GM19023 (cell line): ENCODE measurements around the gene ZDHHC13.
"Not testable (repeated sequence)": the region's sequence is repeated elsewhere in the genome, so short reads cannot be mapped to it uniquely, and the experiment has no call there.

Experiments
- ATAC-seq: cut with Tn5 transposase; IDR thresholded peaks from one replicate; pipeline ENCODE4 v1.9.1; 2021; ENCODE audit warnings: mild to moderate bottlenecking, moderate library complexity; ENCODE audit not compliant: unreplicated experiment

ZDHHC13 gene

GRCh38 chr11:19099093-19099492, 17.9 kb upstream of the ZDHHC13 start:
- ATAC-seq, result no peak

GRCh38 chr11:19100885-19101284, 16.1 kb upstream of the ZDHHC13 start:
- ATAC-seq, result no peak

- no peak for ATAC-seq
Observed at GRCh38 chr11:19101796-19102520, 15.0 kb upstream of the ZDHHC13 start.

- no peak for ATAC-seq
Observed at GRCh38 chr11:19102521-19102900, 14.5 kb upstream of the ZDHHC13 start.

GRCh38 chr11:19105011-19105410, 12.0 kb upstream of the ZDHHC13 start:
- ATAC-seq, result no peak

DNA sequence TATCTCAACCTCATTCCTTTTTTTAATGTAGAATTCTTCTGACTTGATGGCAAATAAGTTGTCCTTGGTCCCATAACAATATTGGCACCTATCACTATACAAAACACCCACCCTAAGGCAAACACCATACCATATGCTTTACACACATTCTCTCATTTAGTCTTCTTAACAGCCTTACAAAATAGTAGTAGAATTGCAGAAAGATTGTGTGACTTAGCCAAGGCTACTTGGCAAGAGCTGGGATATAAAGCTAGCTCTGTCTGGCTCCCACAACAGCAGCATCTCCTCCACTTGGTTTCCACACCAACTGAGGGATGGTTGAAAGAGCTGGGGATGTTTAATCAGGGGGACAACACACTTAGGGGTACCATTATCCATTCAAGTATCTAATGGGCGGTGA, 9.8 kb upstream of the ZDHHC13 start:
- ATAC-seq, result no peak

- ATAC-seq, result no peak
Observed at GRCh38 chr11:19110295-19110694, 6.7 kb upstream of the ZDHHC13 start.

GRCh38 chr11:19111809-19112208, 5.2 kb upstream of the ZDHHC13 start:
- no peak for ATAC-seq

- no peak for ATAC-seq
Observed at GRCh38 chr11:19116276-19116970, 545 bp upstream of the ZDHHC13 start.

- ATAC-seq, result no peak
Observed at GRCh38 chr11:19117760-19118097, 761 bp downstream of the ZDHHC13 start.

DNA sequence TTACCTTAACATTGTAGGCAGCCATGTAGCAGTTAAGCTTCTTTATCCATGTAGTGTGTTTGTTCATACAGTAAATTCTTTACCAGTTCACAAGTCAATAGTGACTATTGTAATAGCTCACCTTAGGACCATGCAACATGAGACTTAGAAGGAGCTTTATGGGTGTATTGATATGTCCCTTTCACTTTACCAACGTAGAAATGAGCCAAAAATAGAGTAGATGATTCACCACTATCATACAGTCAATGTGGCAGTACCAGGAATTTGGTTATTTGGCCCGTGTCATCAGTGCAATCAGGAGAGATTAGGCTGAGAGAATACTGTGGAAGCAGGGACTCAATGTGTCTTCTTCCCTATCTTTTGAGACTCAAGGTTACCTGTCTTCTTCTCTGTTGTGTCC, 4.7 kb downstream of the ZDHHC13 start:
- no peak for ATAC-seq

DNA sequence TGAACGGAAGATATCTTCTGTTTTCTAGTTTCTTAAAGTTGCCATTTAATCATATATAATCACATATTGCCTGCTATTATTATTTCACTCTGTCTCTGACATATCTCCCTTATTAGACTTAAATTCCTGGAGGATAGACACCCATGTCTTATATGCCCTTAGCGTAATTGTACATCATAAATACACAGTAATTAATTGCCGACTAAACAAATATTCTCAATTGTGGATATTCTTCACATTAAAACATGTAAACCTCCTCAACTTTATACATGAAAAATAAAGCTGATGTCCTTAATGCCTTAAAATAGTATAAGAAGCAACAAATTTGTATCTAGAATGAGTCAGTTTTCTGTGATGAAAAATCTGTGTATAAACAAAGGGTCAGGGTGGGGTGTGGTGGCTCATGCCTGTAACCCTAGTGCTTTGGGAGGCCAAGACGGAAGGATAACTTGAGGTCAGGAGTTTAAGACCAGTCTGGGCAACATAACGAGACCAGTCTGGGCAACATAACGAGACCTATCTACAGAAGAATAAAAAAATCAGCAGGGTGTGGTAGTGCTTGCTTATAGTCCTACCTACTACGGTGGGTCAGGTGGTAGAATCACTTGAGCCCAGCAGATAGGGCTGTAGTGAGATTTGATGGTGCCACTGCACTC, 6.1 kb downstream of the ZDHHC13 start:
- ATAC-seq, result no peak

- ATAC-seq, result not testable (repeated sequence)
Observed at GRCh38 chr11:19126562-19127325, 9.8 kb downstream of the ZDHHC13 start.

- no peak for ATAC-seq
Observed at GRCh38 chr11:19134004-19134403, 17.0 kb downstream of the ZDHHC13 start.

GRCh38 chr11:19136884-19137283, 19.9 kb downstream of the ZDHHC13 start:
- ATAC-seq, result not testable (repeated sequence)

- no peak for ATAC-seq
Observed at GRCh38 chr11:19145319-19145718, 28.4 kb downstream of the ZDHHC13 start.

GRCh38 chr11:19156892-19157291, 39.9 kb downstream of the ZDHHC13 start:
- ATAC-seq, result no peak

DNA sequence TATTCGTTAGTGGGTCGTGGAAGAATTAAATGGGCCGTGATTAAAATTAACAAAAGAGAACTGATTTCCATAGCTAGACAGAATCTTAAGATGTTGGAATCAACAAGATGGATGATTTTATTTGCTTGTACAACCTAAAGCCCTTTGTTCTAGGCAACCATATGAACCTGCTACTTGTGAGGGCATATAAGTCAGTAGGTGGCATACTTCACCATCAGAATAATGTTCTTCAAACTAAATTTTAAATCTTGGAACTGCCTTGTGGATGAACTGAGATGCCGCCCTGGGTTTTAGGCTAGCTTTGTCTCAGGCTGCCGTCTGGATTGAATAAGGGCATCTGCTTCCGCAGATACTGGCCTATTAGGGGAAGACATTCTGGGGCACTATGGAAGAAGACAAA, 43.9 kb downstream of the ZDHHC13 start:
- no peak for ATAC-seq

- ATAC-seq, result no peak
Observed at GRCh38 chr11:19161651-19162050, 44.7 kb downstream of the ZDHHC13 start.

DNA sequence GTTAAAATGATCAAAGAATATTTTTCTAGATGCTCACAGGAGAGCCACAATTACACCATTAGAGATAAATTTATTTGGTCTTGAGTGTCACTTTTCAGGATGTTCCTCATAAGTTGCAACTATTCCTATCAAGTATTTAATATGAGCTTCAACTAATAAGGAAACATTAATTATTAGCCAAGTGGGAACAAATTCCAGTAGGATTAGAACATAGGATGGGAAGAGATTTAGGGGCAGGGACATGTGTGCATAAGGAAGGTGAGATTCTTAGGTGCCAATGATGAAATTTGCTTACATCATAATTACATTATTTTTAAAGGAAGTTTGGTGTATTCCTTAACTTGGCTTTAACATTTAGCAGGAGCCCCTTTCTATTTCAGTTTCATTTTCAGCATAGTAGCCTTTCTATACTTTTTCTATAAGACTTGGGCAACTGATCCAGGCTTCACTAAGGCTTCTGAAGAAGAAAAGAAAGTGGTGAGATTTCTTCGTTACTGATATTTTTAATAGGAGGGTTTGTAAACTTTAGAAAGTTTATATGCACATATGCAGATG, 46.1 kb downstream of the ZDHHC13 start:
- ATAC-seq, result no peak

- no peak for ATAC-seq
Observed at GRCh38 chr11:19163617-19164016, 46.6 kb downstream of the ZDHHC13 start.
